ENCODE results near the gene DARS2. TPM values are rescaled to one million over a fixed set of nuclear protein-coding genes. Genes with fewer than 3 reads are reported as not detected.
"Not testable (repeated sequence)": the region's sequence is repeated elsewhere in the genome, so short reads cannot be mapped to it uniquely, and the experiment has no call there.

The DARS2 gene
- polyA plus RNA-seq, 1 donor from 2014 or later = 8.6 TPM

- Mint-ChIP-seq H3K4me3 (peak overlapping the region; percentile 90 to 97 (median 96)), H3K4me1 (peaks cover 54 to 63% (median 62%) of the 10 kb centered on the region in 3 donors), H3K27ac (peak overlapping the region; percentile 89 to 99 (median 94)), H3K27me3 (no peaks in the 10 kb centered on the region), H3K36me3 (no peaks in the 10 kb centered on the region), H3K9me3 (no peaks in the 10 kb centered on the region)
Measured at GRCh38 chr1:173866413-173867115, 42.1 kb downstream of the DARS2 start.

- peak overlapping the region; percentile 89 to 99 (median 94) for H3K27ac Mint-ChIP-seq
- H3K27me3 Mint-ChIP-seq = no peaks in the 10 kb centered on the region
Measured at GRCh38 chr1:173867141-173867752, 42.8 kb downstream of the DARS2 start.

GRCh38 chr1:173867753-173868265 is 43.3 kb downstream of the DARS2 start, which contains the start of gene GAS5:
GAS5 (minus strand) TSS chr1:173867989.
- Mint-ChIP-seq H3K9me3 (no peaks in the 10 kb centered on the region), H3K4me3 (peak within 1 kb of the TSS; percentile 90 to 97 (median 96)), H3K4me1 (peaks cover 56 to 61% (median 60%) of the 10 kb centered on the region in 3 donors), H3K36me3 (peaks cover 1% of the 10 kb centered on the region), H3K27ac (peak within 1 kb of the TSS; percentile 89 to 99 (median 94)), H3K27me3 (no peaks in the 10 kb centered on the region)

More at GRCh38 chr1:173867141-173867752, 42.8 kb downstream of the DARS2 start:
- Mint-ChIP-seq H3K4me1 (peaks cover 54 to 61% (median 60%) of the 10 kb centered on the region in 3 donors), H3K9me3 (no peaks in the 10 kb centered on the region), H3K4me3 (peak overlapping the region; percentile 90 to 97 (median 96)), H3K36me3 (no peaks in the 10 kb centered on the region)

GRCh38 chr1:173868266-173869020 is 44.0 kb downstream of the DARS2 start, which contains the start of gene ZBTB37:
ZBTB37 (plus strand) TSS chr1:173868380; CDS start chr1:173870226, 1,846 bp downstream.
- Mint-ChIP-seq H3K36me3 (peaks cover 3% of the 10 kb centered on the region), H3K9me3 (no peaks in the 10 kb centered on the region), H3K27ac (peak within 1 kb of the TSS; percentile 89 to 99 (median 94)), H3K4me3 (peak within 1 kb of the TSS; percentile 90 to 97 (median 96)), H3K27me3 (no peaks in the 10 kb centered on the region), H3K4me1 (peaks cover 57 to 65% (median 59%) of the 10 kb centered on the region in 3 donors)

GRCh38 chr1:173869021-173869359 is 44.5 kb downstream of the DARS2 start:
- no peaks in the 10 kb centered on the region for H3K9me3 Mint-ChIP-seq
- H3K27ac Mint-ChIP-seq = peak overlapping the region; percentile 89 to 99 (median 94)
- H3K4me1 Mint-ChIP-seq = peaks cover 52 to 60% (median 55%) of the 10 kb centered on the region in 3 donors
- peaks cover 3% of the 10 kb centered on the region for H3K36me3 Mint-ChIP-seq
- no peaks in the 10 kb centered on the region for H3K27me3 Mint-ChIP-seq
- peak overlapping the region; percentile 90 to 97 (median 96) for H3K4me3 Mint-ChIP-seq

GRCh38 chr1:173870252-173871075 is 46.0 kb downstream of the DARS2 start:
- no peaks in the 10 kb centered on the region for H3K9me3 Mint-ChIP-seq
- H3K4me1 Mint-ChIP-seq = peaks cover 40 to 48% (median 48%) of the 10 kb centered on the region in 3 donors
- H3K36me3 Mint-ChIP-seq = peaks cover 4% of the 10 kb centered on the region
- peak overlapping the region in 2 of 3 donors; percentile 86 to 89 for H3K27ac Mint-ChIP-seq
- no peaks in the 10 kb centered on the region for H3K27me3 Mint-ChIP-seq
- H3K4me3 Mint-ChIP-seq = peak overlapping the region in 3 of 4 donors; percentile 79 to 90 (median 81)

- peak overlapping the region in 1 of 3 donors; percentile 89 for H3K27ac Mint-ChIP-seq
- H3K36me3 Mint-ChIP-seq = peaks cover 4% of the 10 kb centered on the region
- no peaks in the 10 kb centered on the region for H3K27me3 Mint-ChIP-seq
- peak overlapping the region in 2 of 4 donors; percentile 25 to 79 for H3K4me3 Mint-ChIP-seq
- H3K4me1 Mint-ChIP-seq = peaks cover 34 to 42% (median 42%) of the 10 kb centered on the region in 3 donors
- no peaks in the 10 kb centered on the region for H3K9me3 Mint-ChIP-seq
Measured at GRCh38 chr1:173871091-173871490, 46.6 kb downstream of the DARS2 start.

- H3K4me1 Mint-ChIP-seq = peaks cover 30 to 38% (median 38%) of the 10 kb centered on the region in 3 donors
- H3K4me3 Mint-ChIP-seq = peak overlapping the region in 2 of 4 donors; percentile 25 to 61
- H3K36me3 Mint-ChIP-seq = peaks cover 4% of the 10 kb centered on the region
- no peak overlapping the region for H3K27ac Mint-ChIP-seq
- H3K27me3 Mint-ChIP-seq = no peaks in the 10 kb centered on the region
- H3K9me3 Mint-ChIP-seq = no peaks in the 10 kb centered on the region
Measured at GRCh38 chr1:173871500-173871899, 47.0 kb downstream of the DARS2 start.

- Mint-ChIP-seq H3K27ac (peak overlapping the region in 1 of 3 donors; percentile 39), H3K4me3 (no peak overlapping the region), H3K27me3 (no peaks in the 10 kb centered on the region), H3K9me3 (no peaks in the 10 kb centered on the region), H3K36me3 (peaks cover 14% of the 10 kb centered on the region), H3K4me1 (peaks cover 0 to 11% (median 10%) of the 10 kb centered on the region in 3 donors)
Measured at GRCh38 chr1:173876732-173877131, 52.3 kb downstream of the DARS2 start.

- H3K27me3 Mint-ChIP-seq = no peaks in the 10 kb centered on the region
- H3K4me3 Mint-ChIP-seq = no peak overlapping the region
- H3K27ac Mint-ChIP-seq = peak overlapping the region in 1 of 3 donors; percentile 2
- peaks cover 13% of the 10 kb centered on the region for H3K36me3 Mint-ChIP-seq
- H3K9me3 Mint-ChIP-seq = no peaks in the 10 kb centered on the region
- peaks cover 0 to 7% (median 5%) of the 10 kb centered on the region in 3 donors for H3K4me1 Mint-ChIP-seq
Measured at GRCh38 chr1:173878251-173878650, 53.8 kb downstream of the DARS2 start.

GRCh38 chr1:173881117-173881516 is 56.6 kb downstream of the DARS2 start:
- not testable (repeated sequence) for H3K27ac Mint-ChIP-seq, H3K4me3 Mint-ChIP-seq, H3K9me3 Mint-ChIP-seq, H3K4me1 Mint-ChIP-seq, H3K27me3 Mint-ChIP-seq
- H3K36me3 Mint-ChIP-seq = peaks cover 13% of the 10 kb centered on the region

- Mint-ChIP-seq H3K27ac (no peak overlapping the region), H3K36me3 (peaks cover 23% of the 10 kb centered on the region), H3K4me3 (no peak overlapping the region)
Measured at GRCh38 chr1:173884701-173885100, 60.2 kb downstream of the DARS2 start.

GRCh38 chr1:173886746-173887611 is 62.5 kb downstream of the DARS2 start:
- Mint-ChIP-seq H3K36me3 (peaks cover 20% of the 10 kb centered on the region), H3K4me1 (peaks cover 3 to 12% (median 3%) of the 10 kb centered on the region in 3 donors), H3K4me3 (no peak overlapping the region)

More at GRCh38 chr1:173884701-173885100, 60.2 kb downstream of the DARS2 start:
- Mint-ChIP-seq H3K4me1 (peaks cover 1 to 5% (median 3%) of the 10 kb centered on the region in 3 donors), H3K27me3 (no peaks in the 10 kb centered on the region), H3K9me3 (no peaks in the 10 kb centered on the region)

More at GRCh38 chr1:173886746-173887611, 62.5 kb downstream of the DARS2 start:
- H3K27me3 Mint-ChIP-seq = no peaks in the 10 kb centered on the region
- H3K9me3 Mint-ChIP-seq = no peaks in the 10 kb centered on the region
- peak overlapping the region in 1 of 3 donors; percentile 45 for H3K27ac Mint-ChIP-seq
